Measurements from ENCODE around the gene ITPR1.

ITPR1 gene

GRCh38 chr3:4726549-4726948 lies 233.4 kb downstream of the ITPR1 start:
- DNase-seq, result no peak

DNA sequence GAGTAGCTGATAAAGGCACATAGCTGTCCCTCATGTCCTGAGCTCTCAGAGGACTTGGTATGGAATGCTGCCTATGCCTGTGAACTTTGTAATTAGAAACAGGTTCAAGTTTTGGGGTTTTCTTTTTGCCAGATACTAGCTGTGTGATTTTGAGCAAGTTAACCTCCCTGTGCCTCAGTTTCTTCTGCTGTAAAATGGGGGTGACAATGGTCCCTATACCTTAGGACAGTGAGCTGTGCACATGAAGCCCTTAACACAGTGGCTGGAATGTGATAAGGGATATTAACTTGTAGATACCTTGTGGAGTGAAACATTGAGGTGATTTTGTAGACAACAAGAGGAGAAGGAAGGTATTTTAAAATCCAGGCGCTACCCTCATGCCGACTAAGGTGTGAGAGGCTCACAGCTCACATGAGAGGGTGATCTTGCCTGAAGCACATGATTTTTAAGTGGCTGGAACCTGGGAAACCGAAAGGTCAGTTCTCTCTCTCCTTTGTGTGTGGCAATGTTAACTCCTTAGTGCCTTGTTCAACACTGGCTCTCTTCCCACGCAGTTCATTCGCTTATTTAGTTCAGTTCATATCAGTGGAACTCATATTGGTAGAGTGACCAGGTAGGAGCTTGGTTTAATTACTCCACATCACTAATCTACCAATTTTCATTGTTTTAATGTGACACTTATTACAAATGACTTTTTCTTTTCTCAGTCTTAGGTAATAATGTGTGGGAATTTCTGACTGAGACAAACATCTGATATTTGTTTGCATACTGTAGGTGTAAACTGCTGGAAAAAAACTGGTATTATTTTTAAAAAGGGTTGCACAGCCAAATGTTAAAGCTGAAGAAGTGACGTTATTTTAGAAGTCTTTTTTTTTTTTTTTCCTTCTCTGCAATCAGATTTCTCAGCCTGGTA lies 236.2 kb downstream of the ITPR1 start:
- no peak for DNase-seq

- DNase-seq, result no peak
Observed at GRCh38 chr3:4730719-4731118, 237.6 kb downstream of the ITPR1 start.

GRCh38 chr3:4731543-4732111 lies 238.5 kb downstream of the ITPR1 start:
- no peak for DNase-seq

DNA sequence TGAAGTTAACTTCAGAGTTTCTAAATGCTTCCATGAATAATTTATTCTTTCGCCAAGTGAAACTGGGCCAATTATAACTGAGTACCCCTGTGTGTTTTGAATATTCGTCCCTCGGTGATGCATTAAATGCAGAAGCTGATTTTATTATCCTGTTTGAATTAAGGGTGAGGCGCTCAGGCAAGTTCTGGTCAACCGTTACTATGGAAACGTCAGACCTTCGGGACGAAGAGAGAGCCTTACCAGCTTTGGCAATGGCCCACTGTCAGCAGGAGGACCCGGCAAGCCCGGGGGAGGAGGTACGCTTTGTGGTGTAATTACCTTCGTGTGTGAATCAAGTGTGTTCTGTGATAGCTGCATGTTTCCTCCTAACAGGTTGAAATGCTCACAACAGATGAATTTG lies 239.8 kb downstream of the ITPR1 start:
- no peak for DNase-seq

DNA sequence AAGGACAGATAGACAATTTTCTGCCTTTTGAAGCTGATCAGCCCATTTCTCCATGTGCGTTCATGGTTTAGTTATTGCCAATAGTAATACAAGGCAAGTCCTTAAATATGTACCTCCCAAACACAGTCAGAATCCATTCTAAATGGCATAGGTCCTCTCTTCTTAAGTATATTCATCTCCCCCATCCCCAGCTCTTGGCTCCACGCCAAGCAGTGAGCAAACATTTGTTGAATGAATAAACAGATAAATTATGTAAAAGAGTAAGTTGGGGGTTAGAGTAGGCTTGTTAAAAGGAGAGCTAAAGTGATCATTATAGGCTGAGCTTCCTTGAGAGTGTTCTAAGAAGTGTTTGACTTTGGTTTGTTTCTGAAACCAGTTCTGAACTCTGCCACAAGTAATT lies 241.3 kb downstream of the ITPR1 start:
- no peak for DNase-seq

- no peak for DNase-seq
Observed at GRCh38 chr3:4735243-4735642, 242.1 kb downstream of the ITPR1 start.

- DNase-seq, result no peak
Observed at GRCh38 chr3:4736284-4736861, 243.2 kb downstream of the ITPR1 start.

DNA sequence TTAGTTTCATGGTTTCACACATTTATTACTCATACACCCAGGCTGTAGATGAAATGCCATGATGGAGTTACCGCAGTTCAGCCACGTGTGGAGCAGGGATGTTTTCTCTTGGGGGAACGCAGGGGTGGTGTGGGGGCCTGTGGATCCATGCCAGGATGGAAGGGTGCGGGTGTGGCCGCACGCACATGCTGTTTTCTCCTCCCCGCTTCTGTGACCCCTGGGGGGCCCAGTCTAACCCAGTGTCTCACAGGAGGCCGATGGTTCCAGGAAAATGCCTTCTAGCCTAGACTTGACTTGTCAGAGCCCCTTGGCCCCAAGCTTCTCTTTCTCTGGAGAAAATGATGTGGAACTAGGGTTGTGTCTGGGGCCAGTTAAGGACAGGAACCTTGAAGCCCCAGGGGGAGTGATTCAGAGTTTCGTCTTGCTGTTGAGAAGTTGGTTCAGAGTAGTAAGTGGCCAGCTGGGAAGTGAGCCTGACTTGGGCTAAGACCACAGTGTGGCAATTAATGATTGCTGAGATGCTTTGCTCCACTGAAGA lies 245.7 kb downstream of the ITPR1 start:
- no peak for DNase-seq

GRCh38 chr3:4739289-4740236 lies 246.4 kb downstream of the ITPR1 start:
- DNase-seq, result no peak

DNA sequence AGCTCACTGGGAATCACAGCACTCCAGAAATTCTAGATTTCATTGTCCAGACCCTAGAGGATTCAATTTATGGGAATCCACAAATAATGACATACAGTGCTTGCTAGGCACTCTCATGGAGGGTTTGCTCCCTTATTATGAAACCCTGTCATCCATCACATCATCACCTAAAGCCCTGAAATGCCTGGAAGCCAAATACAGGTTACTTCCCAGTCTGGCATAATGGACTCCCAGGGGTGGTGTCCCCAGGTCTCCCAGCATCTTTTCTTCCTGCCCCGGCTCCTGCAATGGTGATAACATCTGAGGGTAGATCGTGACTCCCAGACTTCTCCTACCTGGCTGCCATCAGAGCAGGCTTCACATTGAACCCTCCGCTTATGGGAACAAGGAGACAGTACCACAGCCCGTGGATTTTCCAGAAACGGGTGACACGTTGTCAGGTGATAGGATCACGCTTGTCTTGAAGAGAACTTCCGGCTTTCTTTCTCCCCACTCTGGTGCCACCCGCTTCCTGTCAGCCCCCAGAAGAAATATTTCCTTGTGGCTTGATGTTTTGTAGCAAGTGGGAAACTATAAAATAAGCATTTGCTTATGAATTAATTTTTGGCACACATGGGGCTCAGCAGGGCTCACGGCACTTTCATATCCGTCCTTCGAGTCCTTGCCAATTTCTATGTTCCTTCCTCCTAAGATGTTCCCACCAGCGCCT lies 247.4 kb downstream of the ITPR1 start:
- no peak for DNase-seq

GRCh38 chr3:4741106-4741403 lies 247.9 kb downstream of the ITPR1 start:
- DNase-seq, result no peak

DNA sequence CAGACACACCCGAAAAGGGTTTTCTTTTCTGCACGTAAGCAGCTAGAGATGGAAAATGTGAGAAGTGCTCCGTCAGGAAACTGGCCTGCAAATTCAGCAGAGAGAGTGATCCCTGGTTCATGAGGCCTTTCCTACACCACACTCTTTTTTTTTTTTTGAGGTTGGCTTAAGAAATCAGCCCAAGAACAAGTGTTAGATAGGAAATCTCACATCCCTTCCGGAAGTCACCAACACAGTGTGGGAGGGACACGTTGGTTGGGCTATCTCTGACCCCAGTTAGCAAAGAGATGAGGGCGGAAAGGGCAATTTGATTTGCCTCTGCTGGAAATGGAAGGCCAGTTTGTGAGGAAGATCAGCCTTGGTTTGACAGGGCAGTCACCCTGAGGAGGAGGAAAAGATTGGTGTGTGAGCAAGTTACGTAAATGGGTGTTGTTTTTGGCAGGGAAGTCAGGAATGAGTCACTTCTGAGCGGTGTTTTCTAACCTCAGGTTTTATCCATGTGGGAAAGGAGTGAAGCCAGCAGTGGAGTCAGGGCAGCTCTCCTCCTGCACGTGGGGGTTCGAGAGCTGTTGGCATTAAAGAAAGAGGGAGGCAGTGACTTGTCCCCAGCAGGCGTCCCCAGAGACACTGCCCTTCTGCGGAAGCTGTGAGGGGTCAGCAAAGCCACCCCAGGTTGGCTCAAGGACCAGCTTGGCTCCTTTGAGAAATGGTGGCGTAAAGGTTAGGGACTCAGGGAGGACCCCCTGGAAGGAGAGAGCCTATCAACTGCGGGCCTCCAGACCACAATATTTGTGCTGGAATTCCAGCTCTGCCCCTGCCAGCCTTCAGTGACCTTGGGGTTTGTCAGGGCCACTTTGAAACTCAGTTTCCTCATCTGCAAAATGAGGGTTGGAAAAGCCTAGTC lies 248.5 kb downstream of the ITPR1 start:
- no peak for DNase-seq

DNA sequence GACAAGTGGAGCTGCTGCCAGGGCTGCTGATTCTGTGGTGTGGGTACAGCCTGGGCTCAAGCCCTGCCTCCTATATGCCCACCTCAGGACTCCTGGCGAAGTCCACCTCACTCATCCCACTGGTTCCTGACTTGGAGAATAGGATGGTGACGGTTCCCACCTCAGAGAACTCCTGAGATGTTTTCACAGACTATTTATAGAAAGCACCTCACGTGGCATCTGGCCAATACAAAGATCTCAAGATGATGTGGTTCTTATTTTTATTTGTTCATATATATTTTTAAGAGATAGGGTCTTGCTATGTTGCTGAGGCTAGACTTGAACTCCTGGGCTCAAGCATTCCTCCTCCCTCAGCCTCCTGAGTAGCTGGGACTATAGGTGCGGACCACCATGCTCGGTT lies 249.2 kb downstream of the ITPR1 start:
- no peak for DNase-seq

GRCh38 chr3:4743371-4743770 lies 250.2 kb downstream of the ITPR1 start:
- DNase-seq, result no peak

GRCh38 chr3:4744405-4745234 lies 251.5 kb downstream of the ITPR1 start:
- DNase-seq, result no peak

DNA sequence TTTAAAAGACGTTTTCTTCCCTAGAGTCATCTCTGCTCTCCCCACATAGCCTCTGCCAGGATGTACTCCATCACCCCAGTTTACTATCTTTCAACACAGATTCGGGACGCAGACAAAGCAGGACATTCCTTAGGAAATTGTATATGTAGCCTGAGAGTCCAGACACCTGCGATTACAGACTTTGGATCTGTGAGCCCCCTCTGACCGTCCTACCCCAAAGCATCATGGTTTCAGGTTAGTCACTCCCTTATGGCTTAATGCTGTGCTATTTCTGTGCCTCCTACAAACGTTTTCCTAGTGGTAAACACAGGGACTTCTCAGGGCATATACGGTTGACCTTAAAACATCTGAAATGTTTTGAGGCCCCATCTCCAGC lies 252.1 kb downstream of the ITPR1 start:
- no peak for DNase-seq

GRCh38 chr3:4746241-4746958 lies 253.3 kb downstream of the ITPR1 start:
- DNase-seq, result no peak

- no peak for DNase-seq
Observed at GRCh38 chr3:4748127-4748526, 255.0 kb downstream of the ITPR1 start.
